Kidney epithelial cell (primary cell): ENCODE data around the gene CAPZA1. TPM values are rescaled to one million over a fixed set of nuclear protein-coding genes. Genes with fewer than 3 reads are reported as not detected.

Experiments
- DNase-seq: peaks from one replicate; pipeline ENCODE4 v3.0.0-alpha.2; 2010; ENCODE audit warnings: low read depth
- H3K27me3 ChIP-seq: 2 replicates; pipeline ENCODE4 v1.6.0; 2011; ENCODE audit warnings: low read length; ENCODE audit not compliant: control insufficient read depth, insufficient read depth
- H3K36me3 ChIP-seq: 2 replicates; pipeline ENCODE4 v1.5.1; 2011; ENCODE audit warnings: low read length; ENCODE audit not compliant: control insufficient read depth, insufficient read depth
- H3K4me3 ChIP-seq: 2 replicates; pipeline ENCODE4 v1.5.1; 2011; ENCODE audit warnings: low read depth, mild to moderate bottlenecking, control low read depth, low read length
- CTCF ChIP-seq: IDR thresholded peaks from 2 replicates; pipeline ENCODE4 v1.5.1; 2011; ENCODE audit warnings: mild to moderate bottlenecking, moderate library complexity, low read length, control low read depth, inconsistent platforms; ENCODE audit not compliant: insufficient read depth, poor library complexity, severe bottlenecking
- total RNA-seq: library from RNA; depleted of rRNA; stranded (reverse); fragments of >200 nt; gene quantifications from 2 replicates; pipeline ENCODE4 v1.2.3, GENCODE V29; 2015

CAPZA1 gene
- total RNA-seq, 1 donor from 2014 or later = 193 TPM

- DNase-seq = no peak
- no peaks in the 10 kb centered on the region for H3K36me3 ChIP-seq
- H3K4me3 ChIP-seq = peak overlapping the region; percentile 52
- no peak for TF ChIP-seq CTCF
- no peaks in the 10 kb centered on the region for H3K27me3 ChIP-seq
Measured at GRCh38 chr1:112713466-112714312, 94.1 kb downstream of the CAPZA1 start.

- no peak for TF ChIP-seq CTCF
- DNase-seq = no peak
- H3K4me3 ChIP-seq = peak overlapping the region; percentile 52
- no peaks in the 10 kb centered on the region for H3K36me3 ChIP-seq
- no peaks in the 10 kb centered on the region for H3K27me3 ChIP-seq
Measured at GRCh38 chr1:112714313-112715263, 95.0 kb downstream of the CAPZA1 start.

- peak; percentile 72 for DNase-seq
- H3K4me3 ChIP-seq = peak within 1 kb of the TSS; percentile 52
- no peaks in the 10 kb centered on the region for H3K27me3 ChIP-seq
- no peaks in the 10 kb centered on the region for H3K36me3 ChIP-seq
- TF ChIP-seq CTCF = no peak
Measured at GRCh38 chr1:112715264-112716053, 95.8 kb downstream of the CAPZA1 start, which contains the start of gene PPM1J. PPM1J (minus strand) TSS chr1:112715332; CDS start chr1:112715301, 31 bp downstream.

- Histone ChIP-seq H3K27me3 (no peaks in the 10 kb centered on the region), H3K4me3 (peak overlapping the region; percentile 7), H3K36me3 (no peaks in the 10 kb centered on the region)
- DNase-seq = peak; percentile 63
- peak; percentile 95 for TF ChIP-seq CTCF
Measured at GRCh38 chr1:112716133-112716720, 96.6 kb downstream of the CAPZA1 start.

- TF ChIP-seq CTCF = no peak
Measured at GRCh38 chr1:112717263-112717873, 97.7 kb downstream of the CAPZA1 start.

More at GRCh38 chr1:112717263-112717873, 97.7 kb downstream of the CAPZA1 start:
- H3K27me3 ChIP-seq = no peaks in the 10 kb centered on the region
- DNase-seq = no peak
- no peaks in the 10 kb centered on the region for H3K36me3 ChIP-seq
- H3K4me3 ChIP-seq = no peak overlapping the region
